Loucy (cell line): ENCODE data around the gene SLC39A10.

Source experiments
- H2AFZ ChIP-seq: fragments of 200-600 bp; sonication (generic); 2 replicates; pipeline ENCODE4 v1.6.0; 2016; ENCODE audit warnings: antibody characterized with exemption, mild to moderate bottlenecking, low read length, moderate library complexity
- H3F3A ChIP-seq: fragments of 200-600 bp; 2 replicates; pipeline ENCODE4 v1.6.0; 2016; ENCODE audit warnings: antibody characterized with exemption, low read depth, mild to moderate bottlenecking
- H3K27me3 ChIP-seq: fragments of 200-600 bp; sonication (generic); 2 replicates; pipeline ENCODE4 v1.6.1; 2014; ENCODE audit warnings: low read length, mild to moderate bottlenecking; ENCODE audit not compliant: insufficient read depth, poor library complexity, severe bottlenecking
- H3K36me3 ChIP-seq: fragments of 200-600 bp; sonication (generic); 2 replicates; pipeline ENCODE4 v1.6.1; 2016; ENCODE audit warnings: low read length; ENCODE audit not compliant: insufficient read depth
- H3K4me1 ChIP-seq: fragments of 200-600 bp; sonication (generic); 2 replicates; pipeline ENCODE4 v1.5.1; 2014; ENCODE audit warnings: low read length, mild to moderate bottlenecking; ENCODE audit not compliant: insufficient read depth, poor library complexity, severe bottlenecking
- H3K4me2 ChIP-seq: fragments of 200-600 bp; sonication (generic); 2 replicates; pipeline ENCODE4 v1.6.0; 2014; ENCODE audit warnings: antibody characterized with exemption, low read length, low read depth, mild to moderate bottlenecking; ENCODE audit not compliant: poor library complexity, severe bottlenecking
- H3K4me3 ChIP-seq: fragments of 200-600 bp; sonication (generic); 2 replicates; pipeline ENCODE4 v1.5.1; 2014; ENCODE audit warnings: low read length, mild to moderate bottlenecking, mixed read lengths; ENCODE audit not compliant: poor library complexity, severe bottlenecking
- H3K79me2 ChIP-seq: fragments of 200-600 bp; sonication (generic); 2 replicates; pipeline ENCODE4 v1.6.1; 2014; ENCODE audit warnings: low read length; ENCODE audit not compliant: insufficient read depth
- H3K9ac ChIP-seq: fragments of 200-600 bp; sonication (generic); 2 replicates; pipeline ENCODE4 v1.6.0; 2014; ENCODE audit warnings: mild to moderate bottlenecking, low read depth, low read length, moderate library complexity; ENCODE audit not compliant: poor library complexity, severe bottlenecking
- H3K9me2 ChIP-seq: fragments of 200-600 bp; sonication (generic); replicated peaks from 2 replicates; pipeline ENCODE4 v1.6.1; 2016; ENCODE audit warnings: low read depth, low read length, mixed read lengths
- H3K9me3 ChIP-seq: fragments of 200-600 bp; sonication (generic); 2 replicates; pipeline ENCODE4 v1.6.1; 2014; ENCODE audit warnings: mild to moderate bottlenecking, antibody characterized with exemption, low read length, low read depth; ENCODE audit not compliant: insufficient read depth
- H4K20me1 ChIP-seq: fragments of 200-600 bp; sonication (generic); 2 replicates; pipeline ENCODE4 v1.6.0; 2014; ENCODE audit warnings: antibody characterized with exemption, low read length, mild to moderate bottlenecking; ENCODE audit not compliant: insufficient read depth, poor library complexity, severe bottlenecking
- EZH2phosphoT487 ChIP-seq: fragments of 200-600 bp; IDR thresholded peaks from 2 replicates; pipeline ENCODE4 v1.6.1; 2018; ENCODE audit warnings: antibody characterized with exemption, mild to moderate bottlenecking, moderate library complexity, borderline replicate concordance
- TF ChIP-seq, protein P1 (sequence below): fragments of 200-600 bp; sonication (generic); conservative IDR thresholded peaks from 2 replicates; pipeline ENCODE4 v1.5.1; 2014; ENCODE audit warnings: mild to moderate bottlenecking, antibody characterized with exemption, low read length

SLC39A10 gene

DNA sequence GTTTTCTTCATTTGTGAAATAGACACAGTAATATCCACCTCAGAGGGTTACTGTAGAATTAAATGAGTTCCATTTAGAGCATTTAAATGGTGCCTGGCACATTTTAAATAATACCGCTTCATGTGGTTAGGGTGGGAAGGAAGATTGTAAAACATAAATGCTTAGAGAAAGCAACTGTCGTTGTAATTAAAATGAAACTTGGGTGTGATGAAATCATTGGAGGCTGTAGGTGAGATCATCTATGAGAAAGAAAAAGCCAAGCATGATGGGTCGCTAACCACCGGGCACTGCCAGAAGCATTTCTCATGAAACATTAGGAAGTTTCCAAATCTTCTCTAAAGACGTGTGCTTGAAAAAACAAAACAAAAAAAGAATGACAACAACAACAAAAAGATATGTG, 8.2 kb upstream of the SLC39A10 start:
- Histone ChIP-seq H3K79me2 (no peaks in the 10 kb centered on the region), H4K20me1 (no peaks in the 10 kb centered on the region), H3K4me2 (peak overlapping the region; percentile 33), H3K9me3 (no peaks in the 10 kb centered on the region), H3K4me3 (no peak overlapping the region), H3K36me3 (no peaks in the 10 kb centered on the region), H2AFZ (peak overlapping the region; percentile 61; the same call in 1 of the 2 replicates), H3K9ac (no peak overlapping the region), H3F3A (no peaks in the 10 kb centered on the region), H3K27me3 (no peaks in the 10 kb centered on the region), H3K9me2 (no peaks in the 10 kb centered on the region), H3K4me1 (peaks cover 22% of the 10 kb centered on the region)
- TF ChIP-seq, protein P1, sequence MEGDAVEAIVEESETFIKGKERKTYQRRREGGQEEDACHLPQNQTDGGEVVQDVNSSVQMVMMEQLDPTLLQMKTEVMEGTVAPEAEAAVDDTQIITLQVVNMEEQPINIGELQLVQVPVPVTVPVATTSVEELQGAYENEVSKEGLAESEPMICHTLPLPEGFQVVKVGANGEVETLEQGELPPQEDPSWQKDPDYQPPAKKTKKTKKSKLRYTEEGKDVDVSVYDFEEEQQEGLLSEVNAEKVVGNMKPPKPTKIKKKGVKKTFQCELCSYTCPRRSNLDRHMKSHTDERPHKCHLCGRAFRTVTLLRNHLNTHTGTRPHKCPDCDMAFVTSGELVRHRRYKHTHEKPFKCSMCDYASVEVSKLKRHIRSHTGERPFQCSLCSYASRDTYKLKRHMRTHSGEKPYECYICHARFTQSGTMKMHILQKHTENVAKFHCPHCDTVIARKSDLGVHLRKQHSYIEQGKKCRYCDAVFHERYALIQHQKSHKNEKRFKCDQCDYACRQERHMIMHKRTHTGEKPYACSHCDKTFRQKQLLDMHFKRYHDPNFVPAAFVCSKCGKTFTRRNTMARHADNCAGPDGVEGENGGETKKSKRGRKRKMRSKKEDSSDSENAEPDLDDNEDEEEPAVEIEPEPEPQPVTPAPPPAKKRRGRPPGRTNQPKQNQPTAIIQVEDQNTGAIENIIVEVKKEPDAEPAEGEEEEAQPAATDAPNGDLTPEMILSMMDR = no peak
- no peak for TF ChIP-seq EZH2phosphoT487

- peak overlapping the region; percentile 4; the same call in 1 of the 2 replicates for H2AFZ ChIP-seq
- H3F3A ChIP-seq = no peaks in the 10 kb centered on the region
- H3K79me2 ChIP-seq = no peaks in the 10 kb centered on the region
- TF ChIP-seq, protein P1 = no peak
- TF ChIP-seq EZH2phosphoT487 = no peak
- H3K4me3 ChIP-seq = no peak overlapping the region
- no peak overlapping the region for H3K4me2 ChIP-seq
- peaks cover 22% of the 10 kb centered on the region for H3K4me1 ChIP-seq
- H3K9me3 ChIP-seq = no peaks in the 10 kb centered on the region
- no peaks in the 10 kb centered on the region for H3K36me3 ChIP-seq
- H3K9ac ChIP-seq = no peak overlapping the region
- H3K27me3 ChIP-seq = no peaks in the 10 kb centered on the region
- no peaks in the 10 kb centered on the region for H3K9me2 ChIP-seq
- no peaks in the 10 kb centered on the region for H4K20me1 ChIP-seq
Observed at GRCh38 chr2:195649629-195650190, 7.3 kb upstream of the SLC39A10 start.

- Histone ChIP-seq H3K9me2 (no peaks in the 10 kb centered on the region), H3K9me3 (no peaks in the 10 kb centered on the region), H3K9ac (no peak overlapping the region), H3K36me3 (no peaks in the 10 kb centered on the region), H3K79me2 (no peaks in the 10 kb centered on the region), H3K4me1 (peaks cover 17% of the 10 kb centered on the region), H3K4me3 (no peak overlapping the region), H3F3A (no peaks in the 10 kb centered on the region), H2AFZ (no peak overlapping the region), H3K4me2 (no peak overlapping the region), H3K27me3 (no peaks in the 10 kb centered on the region), H4K20me1 (no peaks in the 10 kb centered on the region)
- TF ChIP-seq, protein P1 = no peak
- TF ChIP-seq EZH2phosphoT487 = no peak
Observed at GRCh38 chr2:195651046-195651445, 6.0 kb upstream of the SLC39A10 start.
